ENCODE data around the gene HERC4. TPM values are rescaled to one million over a fixed set of nuclear protein-coding genes. Genes with fewer than 3 reads are reported as not detected.
"Not testable (repeated sequence)": the region's sequence is repeated elsewhere in the genome, so short reads cannot be mapped to it uniquely, and the experiment has no call there.

HERC4 gene
- total RNA-seq, 1 donor from 2014 or later = 31.9 TPM

GRCh38 chr10:68032113-68032512, 43.0 kb downstream of the HERC4 start:
- Histone ChIP-seq H3K4me3 (no peak overlapping the region), H3K9me3 (replicated peaks) (no peaks in the 10 kb centered on the region), H3K36me3 (peaks cover 49% of the 10 kb centered on the region), H3K4me1 (no peaks in the 10 kb centered on the region), H3K27ac (replicated peaks) (no peak overlapping the region), H3K27me3 (ENCODE audit: low read depth) (no peaks in the 10 kb centered on the region)
- TF ChIP-seq CTCF (IDR thresholded peaks at IDR 0.05; ENCODE audit: borderline replicate concordance) = no peak
- no peak for DNase-seq
- intact Hi-C loops (cut with micrococcal nuclease) = no loop called here

DNA sequence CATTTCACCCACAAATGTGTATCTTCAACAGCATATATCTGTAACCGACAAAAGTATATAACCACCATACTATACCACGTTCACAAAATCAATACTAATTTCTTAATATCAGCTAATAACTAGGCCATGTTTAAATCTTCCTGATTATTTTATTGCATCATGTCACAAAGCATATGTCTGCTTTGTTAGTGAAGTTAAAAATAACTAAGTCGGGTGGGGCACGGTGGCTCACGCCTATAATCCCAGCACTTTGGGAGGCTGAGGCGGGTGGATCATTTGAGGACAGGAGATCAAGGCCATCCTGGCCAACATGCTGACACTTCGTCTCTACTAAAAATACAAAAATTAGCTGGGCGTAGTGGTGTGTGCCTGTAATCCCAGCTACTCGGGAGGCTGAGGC, 47.7 kb downstream of the HERC4 start:
- DNase-seq = no peak
- Histone ChIP-seq H3K27me3 (ENCODE audit: low read depth) (no peaks in the 10 kb centered on the region), H3K27ac (replicated peaks) (no peak overlapping the region), H3K4me3 (no peak overlapping the region), H3K9me3 (replicated peaks) (no peaks in the 10 kb centered on the region), H3K36me3 (peaks cover 64% of the 10 kb centered on the region), H3K4me1 (no peaks in the 10 kb centered on the region)
- intact Hi-C loops (cut with micrococcal nuclease) = no loop called here
- TF ChIP-seq CTCF (IDR thresholded peaks at IDR 0.05; ENCODE audit: borderline replicate concordance) = no peak

DNA sequence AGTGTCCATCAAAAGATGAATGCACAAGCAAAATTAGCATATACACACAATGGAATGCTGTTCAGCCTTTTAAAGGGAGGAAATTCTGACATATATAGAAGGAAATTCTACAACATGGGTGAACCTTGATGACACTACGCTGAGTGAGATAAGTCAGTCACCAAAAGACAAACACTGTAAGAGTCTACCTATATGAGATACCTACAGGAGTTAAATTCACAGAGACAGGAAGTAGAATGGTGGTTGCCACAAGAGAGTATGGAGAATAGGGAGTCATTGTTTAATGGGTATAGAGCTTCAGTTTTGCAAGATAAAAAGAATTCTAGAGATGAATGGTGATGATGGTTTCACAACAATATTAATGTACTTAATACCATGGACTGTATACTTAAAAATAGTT, 51.8 kb downstream of the HERC4 start:
- Histone ChIP-seq H3K36me3 (peaks cover 94% of the 10 kb centered on the region), H3K4me3 (no peak overlapping the region), H3K9me3 (replicated peaks) (peaks cover 19% of the 10 kb centered on the region), H3K27ac (replicated peaks) (no peak overlapping the region), H3K27me3 (ENCODE audit: low read depth) (no peaks in the 10 kb centered on the region), H3K4me1 (no peaks in the 10 kb centered on the region)
- DNase-seq = no peak
- intact Hi-C loops (cut with micrococcal nuclease) = no loop called here
- no peak for TF ChIP-seq CTCF (IDR thresholded peaks at IDR 0.05; ENCODE audit: borderline replicate concordance)

DNA sequence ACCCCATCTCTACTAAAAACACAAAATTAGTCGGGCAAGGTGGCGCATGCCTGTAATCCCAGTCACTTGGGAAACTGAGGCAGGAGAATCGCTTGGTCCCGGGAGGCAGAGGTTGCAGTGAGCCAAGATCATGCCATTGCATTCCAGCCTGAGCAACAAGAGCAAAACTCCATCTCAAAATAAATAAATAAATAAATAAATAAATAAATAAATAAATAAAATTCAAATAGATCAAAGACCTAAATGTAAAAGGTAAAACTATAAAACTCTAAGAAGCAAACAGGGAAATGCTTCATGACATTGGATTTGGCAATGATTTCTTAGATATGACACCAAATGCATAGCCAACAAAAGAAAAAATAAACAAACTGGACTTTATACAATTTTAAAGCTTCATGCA, 52.8 kb downstream of the HERC4 start:
- peaks cover 91% of the 10 kb centered on the region for H3K36me3 ChIP-seq
- H3K27ac ChIP-seq (replicated peaks) = not testable (repeated sequence)

DNA sequence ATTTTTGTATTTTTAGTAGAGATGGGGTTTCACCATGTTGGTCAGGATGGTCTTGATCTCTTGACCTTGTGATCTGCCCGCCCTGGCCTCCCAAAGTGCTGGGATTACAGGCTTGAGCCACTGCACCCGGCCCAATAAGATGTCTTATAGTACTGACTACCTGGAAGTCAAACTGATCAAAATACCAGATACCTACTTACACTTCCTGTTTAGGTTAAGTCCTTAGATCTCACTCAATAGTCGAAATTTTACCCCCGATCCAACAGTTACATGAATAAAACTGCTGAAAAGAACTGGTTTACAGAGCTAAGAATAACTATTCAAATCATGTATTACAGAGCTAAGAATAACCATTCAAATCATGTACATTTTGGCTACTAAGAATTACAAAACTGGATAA, 58.6 kb downstream of the HERC4 start:
- DNase-seq; intact Hi-C loops (cut with micrococcal nuclease); H3K4me1 ChIP-seq; H3K27me3 ChIP-seq (ENCODE audit: low read depth); H3K27ac ChIP-seq (replicated peaks); H3K4me3 ChIP-seq: not testable (repeated sequence)
- H3K36me3 ChIP-seq = peaks cover 59% of the 10 kb centered on the region
- peaks cover 16% of the 10 kb centered on the region for H3K9me3 ChIP-seq (replicated peaks)

More for the DNA sequence above, 52.8 kb downstream of the HERC4 start:
- H3K27me3 ChIP-seq (ENCODE audit: low read depth); DNase-seq; H3K4me1 ChIP-seq; H3K4me3 ChIP-seq; intact Hi-C loops (cut with micrococcal nuclease): not testable (repeated sequence)
- peaks cover 19% of the 10 kb centered on the region for H3K9me3 ChIP-seq (replicated peaks)

DNA sequence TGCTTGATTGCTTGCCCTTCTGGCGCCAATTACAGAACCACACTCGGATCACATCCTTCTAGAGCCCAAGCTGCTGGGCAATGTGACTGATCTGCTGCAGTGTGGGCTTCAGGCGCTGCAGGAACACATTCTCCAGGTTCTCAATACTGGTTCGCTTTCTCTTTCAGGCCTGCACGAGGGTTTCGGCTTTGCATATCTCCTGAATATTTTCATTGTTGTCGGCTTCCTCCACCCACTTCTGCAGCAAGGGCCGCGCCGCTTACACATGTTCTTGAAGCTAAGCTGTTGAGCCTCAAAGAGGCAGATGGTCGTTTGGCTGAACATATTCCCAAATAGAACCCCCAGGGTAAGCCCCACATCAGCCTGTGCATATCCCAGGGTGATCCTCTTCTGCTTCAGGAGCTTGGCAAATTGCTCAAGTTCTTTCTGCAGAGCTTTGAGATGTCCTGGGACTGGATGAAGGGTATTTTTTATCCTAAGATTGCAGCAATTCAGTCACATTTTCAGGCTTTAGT, 64.6 kb downstream of the HERC4 start:
- no peaks in the 10 kb centered on the region for H3K27me3 ChIP-seq (ENCODE audit: low read depth)
- no peaks in the 10 kb centered on the region for H3K4me1 ChIP-seq
- no peak overlapping the region for H3K27ac ChIP-seq (replicated peaks)
- no peak for TF ChIP-seq CTCF (IDR thresholded peaks at IDR 0.05; ENCODE audit: borderline replicate concordance)
- H3K36me3 ChIP-seq = peaks cover 48% of the 10 kb centered on the region
- no peak for DNase-seq
- no peaks in the 10 kb centered on the region for H3K9me3 ChIP-seq (replicated peaks)
- intact Hi-C loops (cut with micrococcal nuclease) = no loop called here
- no peak overlapping the region for H3K4me3 ChIP-seq

DNA sequence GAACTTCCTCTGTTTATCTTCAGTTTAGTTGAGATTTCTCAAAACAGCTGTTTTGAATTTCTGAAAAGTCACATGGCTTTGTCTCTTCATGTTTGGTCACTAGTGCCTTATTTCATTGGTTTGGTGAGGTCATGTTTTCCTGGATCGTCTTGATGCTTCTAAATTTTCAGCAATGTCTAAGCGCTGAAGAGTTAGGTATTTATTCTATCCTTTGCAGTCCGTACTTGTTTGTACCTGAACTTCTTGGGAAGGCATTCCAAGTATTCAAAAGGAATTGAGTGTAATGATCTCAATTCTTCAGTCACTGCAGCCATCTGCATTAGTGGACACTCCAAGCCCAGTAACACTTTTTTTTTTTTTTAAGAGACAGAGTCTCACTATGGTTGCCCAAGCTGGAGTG, 67.7 kb downstream of the HERC4 start:
- peaks cover 55% of the 10 kb centered on the region for H3K36me3 ChIP-seq
- DNase-seq = no peak
- no peaks in the 10 kb centered on the region for H3K27me3 ChIP-seq (ENCODE audit: low read depth)
- no peak for TF ChIP-seq CTCF (IDR thresholded peaks at IDR 0.05; ENCODE audit: borderline replicate concordance)
- H3K4me1 ChIP-seq = no peaks in the 10 kb centered on the region
- no peak overlapping the region for H3K27ac ChIP-seq (replicated peaks)
- intact Hi-C loops (cut with micrococcal nuclease) = no loop called here
- no peaks in the 10 kb centered on the region for H3K9me3 ChIP-seq (replicated peaks)
- no peak overlapping the region for H3K4me3 ChIP-seq
